GM19193 (cell line): Measurements from ENCODE around the gene TOR1AIP1.

Experiments used
- POLR2A ChIP-seq: IDR thresholded peaks from 4 replicates; pipeline ENCODE4 v1.6.1; 2011; ENCODE audit not compliant: insufficient read depth, insufficient read length; ENCODE audit errors: extremely low read depth

Gene TOR1AIP1

DNA sequence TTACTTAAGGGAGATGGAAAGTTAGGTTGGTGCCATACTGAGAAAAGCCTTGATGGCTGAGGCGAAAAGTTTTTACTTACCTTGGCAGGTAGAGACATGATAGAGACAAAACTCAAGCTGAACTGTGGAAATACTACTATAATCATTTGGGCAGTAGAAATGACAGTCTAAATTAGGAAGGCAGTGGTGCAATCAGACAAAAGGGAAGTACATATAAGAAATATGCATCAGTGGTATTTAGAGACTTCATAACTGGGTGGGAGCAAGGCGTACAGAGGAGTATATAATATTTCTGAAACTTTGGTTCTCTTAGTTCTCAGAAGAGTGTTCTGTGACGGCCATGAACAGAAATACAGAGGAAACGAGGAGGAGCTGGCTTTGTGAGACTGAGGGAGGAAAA is 70.1 kb downstream of the TOR1AIP1 start:
- TF ChIP-seq POLR2A, result no peak

DNA sequence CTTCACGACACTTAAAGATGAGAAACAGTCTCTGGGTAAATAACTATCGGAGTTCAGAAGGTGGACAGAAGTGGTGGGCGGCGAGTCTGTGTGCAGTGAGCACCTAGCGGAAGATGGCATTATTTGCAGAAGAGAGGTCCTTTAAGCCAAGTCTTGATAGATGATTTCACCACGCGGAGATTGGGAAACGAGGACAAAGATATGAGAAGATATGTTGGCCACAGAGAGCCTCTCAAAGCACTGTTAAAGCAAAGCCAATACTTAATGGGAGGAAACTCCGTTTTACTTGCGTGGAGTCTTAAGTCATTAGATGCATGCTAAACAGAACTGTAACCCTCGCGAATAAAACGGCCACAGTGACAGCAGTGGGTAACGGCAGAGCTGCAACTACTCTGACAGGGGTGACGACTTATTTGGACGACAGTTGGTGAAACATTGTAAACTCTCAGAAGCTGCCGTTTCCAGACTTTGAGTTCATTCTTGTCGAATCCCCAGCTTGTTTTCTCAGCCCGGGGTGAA is 71.9 kb downstream of the TOR1AIP1 start:
- TF ChIP-seq POLR2A, result no peak

DNA sequence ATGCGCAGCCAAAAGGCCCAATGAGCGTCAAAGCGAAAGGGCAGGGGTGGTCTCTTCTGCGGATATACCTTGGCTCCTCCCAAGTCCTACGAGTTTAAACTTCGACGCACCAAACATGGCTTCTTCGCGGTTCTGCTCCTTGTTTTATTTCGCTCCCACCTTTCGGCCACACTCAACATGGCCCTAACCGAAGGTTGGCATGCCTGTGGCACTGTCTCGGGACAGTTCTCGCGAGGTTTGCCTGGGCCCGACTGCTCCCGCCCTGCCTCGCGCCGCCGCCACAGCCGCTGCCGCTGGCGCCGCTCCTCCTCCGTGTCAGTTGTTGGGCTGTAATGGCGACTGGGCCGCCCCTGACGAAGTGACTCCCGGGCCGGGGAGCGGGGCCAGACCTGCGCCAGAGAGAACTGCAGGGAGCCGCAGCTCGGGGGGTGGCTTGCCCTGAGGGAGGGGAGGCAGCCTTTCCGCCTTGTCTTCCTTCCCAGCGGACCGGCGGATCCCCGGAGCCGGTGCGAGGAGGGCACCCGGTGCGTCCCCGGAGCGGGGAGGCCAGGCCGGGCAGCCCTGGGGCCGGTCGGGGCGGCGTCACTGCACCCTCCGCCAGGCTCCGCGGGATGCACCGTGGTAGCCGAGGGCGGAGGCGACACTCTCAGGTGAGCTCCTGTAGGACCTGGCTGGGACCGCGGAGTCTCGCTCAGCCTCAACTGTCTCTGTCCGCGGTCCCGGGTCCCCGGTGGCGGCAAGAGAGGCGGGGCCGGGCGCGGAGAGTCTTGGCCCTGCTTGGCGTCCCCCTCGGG is 72.6 kb downstream of the TOR1AIP1 start, which contains the start of gene CEP350:
Gene CEP350, plus strand, starts transcription at position 318 of the 794 bp plus-strand sequence. CDS start 31,372 bp downstream, outside the sequence.
- peak; percentile 93 for TF ChIP-seq POLR2A

DNA sequence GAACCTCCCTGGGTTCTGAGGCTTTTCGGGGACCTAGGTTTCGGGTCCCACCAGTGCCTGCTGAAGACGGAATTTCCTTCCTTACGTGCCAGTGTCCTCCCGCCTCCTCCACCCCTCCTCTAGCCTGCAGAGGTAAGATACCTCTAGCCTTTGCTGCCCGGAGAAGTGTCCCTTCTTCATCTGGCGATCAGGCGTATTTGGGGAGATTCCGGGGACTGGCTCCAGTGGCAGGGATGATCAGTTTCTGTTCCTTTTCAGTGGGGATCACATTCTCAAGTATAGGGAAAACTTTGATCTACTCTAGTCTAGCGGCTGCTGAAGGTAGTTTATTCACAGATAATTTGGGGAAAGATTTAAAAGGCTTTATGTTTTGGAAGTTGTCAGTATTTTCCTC is 73.2 kb downstream of the TOR1AIP1 start:
- no peak for TF ChIP-seq POLR2A

DNA sequence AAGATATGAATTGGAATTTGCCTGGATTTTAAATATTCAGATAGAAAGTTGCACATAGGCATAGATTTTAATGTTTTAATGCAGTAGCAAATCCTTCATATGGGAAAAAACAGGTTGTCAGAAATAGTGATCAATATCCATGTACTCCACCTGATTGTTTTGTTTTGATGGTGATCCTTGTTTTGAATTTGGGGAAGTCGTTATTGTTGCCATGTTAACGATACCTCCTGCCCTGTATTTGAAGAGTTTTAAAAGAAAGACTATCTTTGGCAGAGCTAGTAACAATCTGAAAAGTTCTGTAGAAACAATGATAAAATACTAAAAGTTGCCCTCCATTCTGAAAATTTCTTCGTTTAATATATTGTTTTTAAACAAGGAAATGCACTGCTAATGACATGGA is 73.6 kb downstream of the TOR1AIP1 start:
- no peak for TF ChIP-seq POLR2A

DNA sequence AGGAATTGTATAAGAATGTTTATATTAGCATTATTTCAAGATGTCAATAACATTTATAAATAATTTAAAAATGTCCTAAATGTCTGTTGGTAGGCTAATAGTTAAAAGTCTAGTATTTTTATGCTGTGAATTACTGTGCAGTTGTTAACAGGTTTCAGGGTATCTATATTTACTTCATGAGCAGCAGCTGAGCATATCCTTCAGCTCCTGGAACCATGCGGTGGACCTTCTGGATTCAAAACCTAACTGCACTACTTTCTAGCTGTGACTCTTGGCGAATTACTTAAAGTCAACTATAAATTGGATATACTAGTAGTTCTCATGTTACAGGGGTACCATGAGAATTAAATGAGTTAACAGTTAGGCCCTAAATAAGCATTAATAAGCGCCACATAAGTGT is 76.3 kb downstream of the TOR1AIP1 start:
- TF ChIP-seq POLR2A, result no peak

DNA sequence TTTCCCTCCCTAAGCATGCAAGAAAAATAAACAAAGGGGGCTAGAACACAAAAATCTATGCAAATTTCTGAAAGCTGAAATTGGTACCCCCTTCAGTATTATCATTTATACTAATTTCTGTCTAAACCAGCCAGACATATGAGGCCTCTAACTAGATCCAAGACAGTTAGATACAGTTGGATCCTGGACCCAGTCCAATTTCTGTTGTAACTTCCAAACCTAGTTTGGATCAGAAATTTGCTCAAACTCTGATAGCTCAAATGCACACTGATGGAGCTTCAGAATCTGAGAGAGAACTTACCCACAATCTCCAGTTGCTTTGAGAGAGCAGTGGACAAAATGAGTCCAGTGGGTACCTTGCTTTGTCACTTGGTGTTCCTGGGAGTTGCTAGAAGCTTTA is 84.5 kb downstream of the TOR1AIP1 start:
- TF ChIP-seq POLR2A, result no peak

DNA sequence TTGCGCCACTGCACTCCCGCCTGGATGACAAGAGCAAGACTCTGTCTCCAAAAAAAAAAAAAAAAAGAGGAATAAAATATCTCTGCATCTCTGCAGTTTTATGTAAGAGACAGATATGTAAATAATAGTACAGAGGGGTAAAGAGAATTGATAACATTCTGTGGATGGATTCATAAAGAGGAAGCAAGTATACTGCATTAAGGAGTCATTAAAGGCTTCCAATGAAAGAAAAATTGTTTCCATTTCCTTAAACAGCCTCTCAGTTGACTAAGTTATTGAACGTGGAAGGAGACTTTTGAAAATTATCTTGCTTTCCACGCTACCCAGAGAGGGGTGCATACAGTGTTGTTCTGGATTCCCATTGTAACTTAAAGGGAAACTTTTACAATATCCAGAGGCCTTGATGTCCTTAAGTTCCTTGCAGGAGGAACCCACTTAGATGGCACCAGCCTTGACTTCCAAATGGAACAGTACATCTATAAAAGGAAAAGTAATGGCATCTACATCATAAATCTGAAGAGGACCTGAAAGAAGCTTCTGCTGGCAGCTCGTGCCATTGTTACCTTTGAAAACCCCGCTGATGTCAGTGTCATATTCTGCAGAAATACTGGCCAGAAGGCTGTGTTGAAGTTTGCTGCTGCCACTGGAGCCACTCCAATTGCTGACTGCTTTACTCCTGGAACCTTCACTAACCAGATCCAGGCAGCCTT is 86.4 kb downstream of the TOR1AIP1 start:
- no peak for TF ChIP-seq POLR2A

DNA sequence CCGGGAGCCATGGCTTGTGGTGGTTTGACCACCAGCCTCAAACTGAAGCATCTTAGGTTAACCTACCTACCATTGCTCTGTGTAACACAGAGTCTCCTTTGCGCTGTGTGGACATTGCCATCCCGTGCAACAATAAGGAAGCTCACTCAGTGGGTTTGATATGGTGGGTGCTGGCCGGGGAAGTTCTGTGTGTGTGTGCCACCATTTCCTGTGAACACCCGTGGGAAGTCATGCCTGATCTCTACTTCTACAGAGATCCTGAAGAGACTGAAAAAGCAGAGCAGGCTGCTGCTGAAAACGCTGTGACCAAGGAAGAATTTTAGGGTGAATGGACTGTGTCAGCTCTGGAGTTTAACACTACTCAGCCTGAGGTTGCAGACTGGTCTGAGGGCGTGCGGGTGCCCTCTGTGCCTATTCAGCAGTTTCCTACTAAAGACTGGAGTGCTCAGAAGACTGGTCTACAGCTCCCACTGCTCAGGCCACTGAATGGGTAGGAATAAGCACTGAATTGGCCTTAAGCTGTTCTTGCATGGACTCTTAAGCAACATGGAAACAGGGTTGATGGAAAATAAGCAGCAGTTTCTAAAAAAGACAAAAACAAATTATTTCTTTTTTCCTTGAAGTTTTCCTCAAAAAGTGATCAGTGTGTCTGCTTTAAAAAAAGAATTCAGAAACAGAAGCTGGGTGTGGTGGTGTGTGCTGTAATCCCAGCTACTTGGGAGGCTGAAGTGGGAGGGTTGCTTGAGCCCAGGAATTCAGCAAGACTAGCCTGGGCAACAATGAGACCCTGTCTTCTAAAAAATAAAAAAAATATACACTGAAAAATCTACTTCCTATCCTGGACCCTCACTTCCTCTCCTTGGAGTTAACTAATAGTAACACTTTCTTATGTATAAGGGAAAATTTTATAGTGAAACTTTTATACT is 87.2 kb downstream of the TOR1AIP1 start:
- no peak for TF ChIP-seq POLR2A
